ENCODE data around the gene KRTAP2-1.
"Not testable (repeated sequence)": the region's sequence is repeated elsewhere in the genome, so short reads cannot be mapped to it uniquely, and the experiment has no call there.

Gene KRTAP2-1

DNA sequence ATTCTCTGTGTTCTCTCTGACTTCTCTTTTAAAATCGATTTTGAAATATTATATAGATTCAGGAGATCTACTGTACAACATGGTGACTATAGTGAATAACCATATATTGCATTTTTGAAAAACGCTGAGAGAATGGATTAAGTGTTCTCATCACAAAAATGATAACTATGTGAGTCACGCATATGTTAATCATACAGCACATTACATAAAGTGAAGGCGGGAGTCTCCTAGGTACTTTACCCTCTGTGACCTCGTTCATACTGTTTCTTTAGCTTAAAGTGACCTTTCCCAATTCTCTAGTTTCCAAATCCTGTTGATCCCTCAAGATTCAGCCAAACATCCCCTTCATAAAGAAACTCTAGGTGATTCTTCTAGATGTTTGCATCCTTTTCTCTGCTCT, 44.3 kb downstream of the KRTAP2-1 start:
- TF ChIP-seq ZFX (IDR thresholded peaks at IDR 0.05) = no peak
- TF ChIP-seq, protein P1, sequence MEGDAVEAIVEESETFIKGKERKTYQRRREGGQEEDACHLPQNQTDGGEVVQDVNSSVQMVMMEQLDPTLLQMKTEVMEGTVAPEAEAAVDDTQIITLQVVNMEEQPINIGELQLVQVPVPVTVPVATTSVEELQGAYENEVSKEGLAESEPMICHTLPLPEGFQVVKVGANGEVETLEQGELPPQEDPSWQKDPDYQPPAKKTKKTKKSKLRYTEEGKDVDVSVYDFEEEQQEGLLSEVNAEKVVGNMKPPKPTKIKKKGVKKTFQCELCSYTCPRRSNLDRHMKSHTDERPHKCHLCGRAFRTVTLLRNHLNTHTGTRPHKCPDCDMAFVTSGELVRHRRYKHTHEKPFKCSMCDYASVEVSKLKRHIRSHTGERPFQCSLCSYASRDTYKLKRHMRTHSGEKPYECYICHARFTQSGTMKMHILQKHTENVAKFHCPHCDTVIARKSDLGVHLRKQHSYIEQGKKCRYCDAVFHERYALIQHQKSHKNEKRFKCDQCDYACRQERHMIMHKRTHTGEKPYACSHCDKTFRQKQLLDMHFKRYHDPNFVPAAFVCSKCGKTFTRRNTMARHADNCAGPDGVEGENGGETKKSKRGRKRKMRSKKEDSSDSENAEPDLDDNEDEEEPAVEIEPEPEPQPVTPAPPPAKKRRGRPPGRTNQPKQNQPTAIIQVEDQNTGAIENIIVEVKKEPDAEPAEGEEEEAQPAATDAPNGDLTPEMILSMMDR (conservative IDR thresholded peaks at IDR 0.05) = no peak

DNA sequence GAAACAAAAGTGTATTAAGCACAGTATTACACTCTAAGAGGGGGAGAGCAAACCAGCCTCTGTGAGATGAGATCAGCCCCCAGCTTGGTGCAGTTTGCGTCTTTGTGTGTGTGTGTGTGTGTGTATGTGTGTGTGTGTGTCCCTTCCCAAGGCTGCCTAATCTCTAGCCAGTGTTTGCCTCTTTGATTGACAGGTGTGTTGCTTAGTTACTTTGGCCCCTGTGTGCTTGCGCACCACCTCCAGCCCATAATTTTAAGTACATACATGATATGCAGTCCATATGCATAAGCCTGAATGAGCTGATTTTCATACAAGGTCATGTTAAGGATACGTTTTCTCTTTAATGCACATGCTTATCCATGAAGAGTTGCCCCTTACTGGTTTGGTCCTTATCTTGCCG, 45.3 kb downstream of the KRTAP2-1 start:
- H3K27ac ChIP-seq = no peak overlapping the region
- TF ChIP-seq, protein P1 (conservative IDR thresholded peaks at IDR 0.05) = no peak
- no peak for TF ChIP-seq ZFX (IDR thresholded peaks at IDR 0.05)

More for the DNA sequence above, 44.3 kb downstream of the KRTAP2-1 start:
- no peak overlapping the region for H3K27ac ChIP-seq

DNA sequence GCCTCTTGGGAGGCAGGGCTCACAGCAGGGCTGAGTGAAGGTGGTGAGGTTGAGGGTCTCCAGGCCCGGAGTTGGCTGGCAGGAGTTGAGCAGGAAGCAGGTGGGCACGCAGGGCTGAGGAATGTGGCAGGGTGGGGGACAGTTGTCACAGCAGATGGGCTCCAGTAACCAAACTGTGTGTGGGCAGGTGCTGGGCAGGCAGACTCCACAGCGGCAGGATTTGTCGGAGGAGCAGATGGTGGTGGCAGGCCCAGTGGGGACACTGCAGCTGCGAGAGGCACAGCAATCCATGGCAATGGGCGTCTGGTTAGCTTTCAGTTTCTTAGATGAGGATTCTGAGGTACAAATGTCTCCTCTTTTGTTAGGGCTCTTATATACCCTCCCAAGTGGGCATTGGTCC, 47.6 kb downstream of the KRTAP2-1 start, which contains the start of gene KRTAP3-2:
Gene KRTAP3-2 (minus strand): TSS at position 344 of the 400 bp plus-strand sequence. CDS start 53 bp downstream, at position 291.
- H3K27ac ChIP-seq = not testable (repeated sequence)

DNA sequence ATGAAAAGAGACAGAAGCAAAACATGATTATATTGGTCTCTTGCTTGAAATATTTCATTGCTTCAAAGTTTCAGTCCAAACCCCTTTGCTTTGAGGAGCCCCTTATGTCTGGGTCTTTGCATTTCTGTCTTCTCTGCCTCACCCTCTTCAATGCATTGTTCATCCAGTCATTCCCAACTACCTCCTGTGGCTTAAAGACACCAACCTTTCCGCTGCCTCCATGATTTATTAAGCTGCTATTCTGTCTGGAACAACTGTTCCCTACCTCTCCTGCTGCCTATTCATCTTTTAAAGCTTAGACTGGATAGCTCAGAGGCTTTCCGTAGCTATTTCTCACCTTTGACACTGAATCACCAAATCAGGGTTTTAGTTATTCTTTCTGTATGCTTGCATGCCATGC, 49.8 kb downstream of the KRTAP2-1 start:
- no peak overlapping the region for H3K27ac ChIP-seq
- TF ChIP-seq, protein P1 (conservative IDR thresholded peaks at IDR 0.05) = no peak
- no peak for TF ChIP-seq ZFX (IDR thresholded peaks at IDR 0.05)

DNA sequence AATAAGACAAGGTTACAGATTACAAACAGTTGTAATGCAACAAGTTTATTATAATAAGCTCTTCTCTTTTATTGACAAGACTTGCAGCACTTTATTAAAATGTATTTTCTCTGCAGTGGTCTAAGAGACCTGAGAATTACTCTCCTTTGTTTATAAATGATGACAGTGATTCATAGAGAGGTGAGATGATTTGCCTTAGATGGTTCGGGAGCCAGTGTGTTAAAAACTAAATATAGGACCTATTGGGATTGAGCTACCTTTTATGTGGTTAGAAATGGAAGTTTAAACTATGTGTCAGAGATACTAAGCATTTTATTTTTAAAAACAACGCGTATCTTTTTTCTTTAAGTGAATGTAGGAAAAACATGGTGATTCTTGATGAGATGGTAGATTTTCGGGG, 50.3 kb downstream of the KRTAP2-1 start:
- no peak for TF ChIP-seq ZFX (IDR thresholded peaks at IDR 0.05)
- TF ChIP-seq, protein P1 (conservative IDR thresholded peaks at IDR 0.05) = no peak
- no peak overlapping the region for H3K27ac ChIP-seq
